H9 (cell line): ENCODE data around the gene F10. TPM values are rescaled to one million over a fixed set of nuclear protein-coding genes. Genes with fewer than 3 reads are reported as not detected.

ENCODE experiments used
- DNase-seq: peaks from one replicate; pipeline ENCODE4 v3.0.0-alpha.2; 2017
- H2AFZ ChIP-seq: one replicate; pipeline ENCODE4 v1.6.1; 2013; ENCODE audit warnings: mild to moderate bottlenecking, low read length, control low read depth, moderate library complexity
- H2AK5ac ChIP-seq: 2 replicates; pipeline ENCODE4 v1.6.1; 2013; ENCODE audit warnings: low read length, control low read depth, mixed read lengths; ENCODE audit not compliant: insufficient read length
- H2BK120ac ChIP-seq: one replicate; pipeline ENCODE4 v1.6.1; 2013; ENCODE audit warnings: low read depth, mild to moderate bottlenecking, low read length, control low read depth, inconsistent platforms; ENCODE audit not compliant: poor library complexity, severe bottlenecking
- H2BK12ac ChIP-seq: 2 replicates; pipeline ENCODE4 v1.6.1; 2013; ENCODE audit warnings: low read length, control low read depth, mixed read lengths, low read depth; ENCODE audit not compliant: insufficient read length
- H2BK15ac ChIP-seq: 2 replicates; pipeline ENCODE4 v1.6.1; 2013; ENCODE audit warnings: low read depth, low read length, control low read depth
- H2BK20ac ChIP-seq: one replicate; pipeline ENCODE4 v1.6.1; 2013; ENCODE audit warnings: low read depth, mild to moderate bottlenecking, low read length, control low read depth, inconsistent platforms; ENCODE audit not compliant: poor library complexity, severe bottlenecking
- H2BK5ac ChIP-seq: 2 replicates; pipeline ENCODE4 v1.6.1; 2013; ENCODE audit warnings: low read length, control low read depth, mixed read lengths; ENCODE audit not compliant: insufficient read length
- H3K14ac ChIP-seq: 2 replicates; pipeline ENCODE4 v1.6.1; 2013; ENCODE audit warnings: low read length, control low read depth; ENCODE audit not compliant: insufficient read depth
- H3K18ac ChIP-seq: 2 replicates; pipeline ENCODE4 v1.6.1; 2013; ENCODE audit warnings: low read depth, mild to moderate bottlenecking, mixed read lengths, low read length, control low read depth; ENCODE audit not compliant: insufficient read length
- H3K23ac ChIP-seq: 2 replicates; pipeline ENCODE4 v1.6.1; 2013; ENCODE audit warnings: low read length, control low read depth, mixed read lengths, low read depth; ENCODE audit not compliant: insufficient read length
- H3K23me2 ChIP-seq: 2 replicates; pipeline ENCODE4 v1.6.1; 2013; ENCODE audit warnings: low read depth, mild to moderate bottlenecking, mixed read lengths, low read length, control low read depth; ENCODE audit not compliant: insufficient read length, poor library complexity, severe bottlenecking
- H3K27ac ChIP-seq: 2 replicates; pipeline ENCODE4 v1.5.1; 2013; ENCODE audit warnings: low read length, control low read depth, mixed read lengths, low read depth; ENCODE audit not compliant: insufficient read length
- H3K27me3 ChIP-seq: 2 replicates; pipeline ENCODE4 v1.6.1; 2013; ENCODE audit warnings: low read length, control low read depth, inconsistent platforms; ENCODE audit not compliant: insufficient read depth
- H3K4ac ChIP-seq: 2 replicates; pipeline ENCODE4 v1.6.1; 2013; ENCODE audit warnings: low read depth, mild to moderate bottlenecking, control low read depth, inconsistent platforms, low read length, moderate library complexity
- H3K4me1 ChIP-seq: 2 replicates; pipeline ENCODE4 v1.6.1; 2013; ENCODE audit warnings: low read length, control low read depth, inconsistent platforms; ENCODE audit not compliant: insufficient read depth
- H3K4me2 ChIP-seq: 2 replicates; pipeline ENCODE4 v1.6.1; 2013; ENCODE audit warnings: low read length, control low read depth, mixed read lengths; ENCODE audit not compliant: insufficient read length, insufficient read depth
- H3K56ac ChIP-seq: 2 replicates; pipeline ENCODE4 v1.6.1; 2013; ENCODE audit warnings: low read depth, mild to moderate bottlenecking, mixed read lengths, low read length, control low read depth; ENCODE audit not compliant: insufficient read length
- H3K79me1 ChIP-seq: 2 replicates; pipeline ENCODE4 v1.6.1; 2013; ENCODE audit warnings: low read depth, mild to moderate bottlenecking, moderate library complexity, low read length, control low read depth, inconsistent platforms; ENCODE audit not compliant: insufficient read depth, poor library complexity, severe bottlenecking
- H3K79me2 ChIP-seq: 2 replicates; pipeline ENCODE4 v1.6.1; 2013; ENCODE audit warnings: low read length, control low read depth, inconsistent platforms; ENCODE audit not compliant: insufficient read depth
- H3K9ac ChIP-seq: 2 replicates; pipeline ENCODE4 v1.6.1; 2013; ENCODE audit warnings: low read length, control low read depth, mixed read lengths; ENCODE audit not compliant: insufficient read length; ENCODE audit errors: extremely low read depth
- H3K9me3 ChIP-seq: one replicate; pipeline ENCODE4 v1.6.1; 2013; ENCODE audit warnings: low read depth, low read length, inconsistent platforms; ENCODE audit not compliant: control insufficient read depth
- H3T11ph ChIP-seq: one replicate; pipeline ENCODE4 v1.6.1; 2013; ENCODE audit warnings: mild to moderate bottlenecking, low read length, control low read depth, inconsistent platforms
- H4K20me1 ChIP-seq: one replicate; pipeline ENCODE4 v1.6.1; 2013; ENCODE audit not compliant: control insufficient read depth, insufficient read length, insufficient read depth
- H4K5ac ChIP-seq: 2 replicates; pipeline ENCODE4 v1.6.1; 2013; ENCODE audit warnings: low read depth, mild to moderate bottlenecking, mixed read lengths, low read length, control low read depth; ENCODE audit not compliant: insufficient read length
- H4K8ac ChIP-seq: replicated peaks from 2 replicates; pipeline ENCODE4 v1.6.1; 2013; ENCODE audit warnings: low read length, control low read depth, mixed read lengths, low read depth; ENCODE audit not compliant: insufficient read length
- H4K91ac ChIP-seq: 2 replicates; pipeline ENCODE4 v1.6.1; 2013; ENCODE audit warnings: low read depth, mild to moderate bottlenecking, moderate library complexity, mixed read lengths, low read length, control low read depth; ENCODE audit not compliant: insufficient read length
- H3K27ac Mint-ChIP-seq, 3 experiments: 2 replicates in 2 of 3; 3 replicates in 1 of 3; pipeline ENCODE4 v1.8.0; 2020 to 2021; ENCODE audit warnings: mixed read lengths in 3 of 3, mild to moderate bottlenecking in 1 of 3, moderate library complexity in 1 of 3
- H3K27me3 Mint-ChIP-seq: 2 replicates; pipeline ENCODE4 v1.8.0; 2021; ENCODE audit warnings: low read depth, mild to moderate bottlenecking, moderate library complexity, mixed read lengths
- H3K36me3 Mint-ChIP-seq, 3 experiments: 2 replicates in 2 of 3; 3 replicates in 1 of 3; pipeline ENCODE4 v1.8.0; 2020 to 2021; ENCODE audit warnings: low read depth in 3 of 3, mixed read lengths in 3 of 3; ENCODE audit not compliant: insufficient read depth in 1 of 3
- H3K4me1 Mint-ChIP-seq, 2 experiments: 2 replicates each; pipeline ENCODE4 v1.8.0; 2020; ENCODE audit warnings: mixed read lengths in 2 of 2
- H3K4me3 Mint-ChIP-seq, 2 experiments: 2 replicates in 1 of 2; 3 replicates in 1 of 2; pipeline ENCODE4 v1.8.0; 2020 to 2021; ENCODE audit warnings: mild to moderate bottlenecking in 2 of 2, mixed read lengths in 2 of 2, moderate library complexity in 1 of 2
- H3K9me3 Mint-ChIP-seq, 2 experiments: 2 replicates in 1 of 2; 3 replicates in 1 of 2; pipeline ENCODE4 v1.8.0; 2020; ENCODE audit warnings: mild to moderate bottlenecking in 2 of 2, mixed read lengths in 2 of 2, moderate library complexity in 1 of 2
- WGBS: extraction: QIAGEN DNeasy Blood & Tissue Kit; methylation state at CpG from one replicate; pipeline ENCODE4 v1.1.7; 2013; ENCODE audit warnings: missing lambda C conversion rate, low lambda C conversion rate, mixed read lengths; ENCODE audit not compliant: insufficient read length; ENCODE audit errors: extremely low coverage; 5-methylcytosine and 5-hydroxymethylcytosine counted together
- total RNA-seq: library from RNA; stranded (reverse); gene quantifications from 2 replicates; pipeline ENCODE4 v1.2.1, GENCODE V29; 2021
- TF ChIP-seq, protein P1 (sequence below): fragments of 200-600 bp; sonication (generic); conservative IDR thresholded peaks from 3 replicates; pipeline ENCODE4 v1.8.0; 2021; ENCODE audit warnings: antibody characterized with exemption, mild to moderate bottlenecking

F10 gene
- total RNA-seq, 1 experiment from 2014 or later, result 1.7 TPM

DNA sequence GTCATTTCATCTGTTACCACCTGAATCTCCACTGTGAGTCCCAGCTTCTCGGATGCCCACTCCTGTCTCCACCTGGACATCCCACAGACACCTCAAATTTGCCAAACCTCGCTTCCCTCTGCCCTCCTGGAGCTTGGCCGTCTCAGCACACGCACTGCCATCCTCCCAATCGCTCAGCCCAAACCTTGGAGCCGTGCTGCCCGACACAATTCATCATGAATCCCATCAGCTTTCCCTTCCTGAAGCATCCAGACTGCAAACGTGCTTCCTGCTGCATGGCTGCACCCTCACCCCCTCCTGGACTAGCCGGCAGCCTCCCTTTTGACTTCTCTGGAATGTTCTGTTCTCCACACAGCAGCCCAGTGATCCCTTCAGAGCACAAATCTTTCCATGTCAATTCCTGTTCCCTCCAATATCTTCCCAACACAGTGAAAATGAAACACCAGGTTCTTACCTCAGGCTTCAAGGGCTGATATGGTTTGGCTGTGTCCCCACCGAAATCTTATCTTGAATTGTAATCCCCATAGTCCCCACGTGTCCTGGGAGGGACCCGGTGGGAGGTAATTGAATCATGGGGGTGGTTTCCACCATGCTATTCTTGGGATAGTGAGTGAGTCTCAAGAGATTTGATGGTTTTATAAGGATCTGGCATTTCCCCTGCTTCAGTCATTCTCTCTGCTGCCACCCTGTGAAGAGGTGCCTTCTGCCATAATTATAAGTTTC lies 34.8 kb downstream of the F10 start:
- H3K9me3 ChIP-seq, result no peaks in the 10 kb centered on the region
- no peak overlapping the region for H2BK120ac ChIP-seq
- Mint-ChIP-seq H3K4me1 (peaks cover 41 to 45% of the 10 kb centered on the region in 2 experiments), H3K36me3 (peaks cover 0 to 4% (median 0%) of the 10 kb centered on the region in 3 experiments; a peak in 1 of 7 replicates), H3K27me3 (peaks cover 32% of the 10 kb centered on the region), H3K27ac (no peak overlapping the region), H3K9me3 (peaks cover 0 to 4% of the 10 kb centered on the region in 2 experiments; a peak in 2 of 5 replicates), H3K4me3 (no peak overlapping the region; a peak in 1 of 5 replicates)
- no peak overlapping the region for H3K4ac ChIP-seq
- H3T11ph ChIP-seq, result no peak overlapping the region
- no peak overlapping the region for H2AK5ac ChIP-seq
- no peak overlapping the region for H3K27ac ChIP-seq
- no peaks in the 10 kb centered on the region; the same call in 1 of the 2 replicates for H3K27me3 ChIP-seq
- H3K23me2 ChIP-seq, result peaks cover 12% of the 10 kb centered on the region
- H4K91ac ChIP-seq, result no peak overlapping the region
- no peak overlapping the region for H2AFZ ChIP-seq
- H4K20me1 ChIP-seq, result no peaks in the 10 kb centered on the region
- H3K14ac ChIP-seq, result no peak overlapping the region
- H3K79me1 ChIP-seq, result no peaks in the 10 kb centered on the region
- no peak overlapping the region for H4K5ac ChIP-seq
- H3K56ac ChIP-seq, result no peak overlapping the region
- no peak overlapping the region for H3K9ac ChIP-seq
- H2BK12ac ChIP-seq, result no peak overlapping the region
- H2BK5ac ChIP-seq, result no peak overlapping the region
- no peak overlapping the region for H2BK20ac ChIP-seq
- no peaks in the 10 kb centered on the region; the same call in 1 of the 2 replicates for H3K4me1 ChIP-seq
- no CpG with 5 or more reads among the region's 12 CpGs for WGBS
- H3K79me2 ChIP-seq, result no peaks in the 10 kb centered on the region
- no peak overlapping the region for H3K23ac ChIP-seq
- TF ChIP-seq, protein P1, sequence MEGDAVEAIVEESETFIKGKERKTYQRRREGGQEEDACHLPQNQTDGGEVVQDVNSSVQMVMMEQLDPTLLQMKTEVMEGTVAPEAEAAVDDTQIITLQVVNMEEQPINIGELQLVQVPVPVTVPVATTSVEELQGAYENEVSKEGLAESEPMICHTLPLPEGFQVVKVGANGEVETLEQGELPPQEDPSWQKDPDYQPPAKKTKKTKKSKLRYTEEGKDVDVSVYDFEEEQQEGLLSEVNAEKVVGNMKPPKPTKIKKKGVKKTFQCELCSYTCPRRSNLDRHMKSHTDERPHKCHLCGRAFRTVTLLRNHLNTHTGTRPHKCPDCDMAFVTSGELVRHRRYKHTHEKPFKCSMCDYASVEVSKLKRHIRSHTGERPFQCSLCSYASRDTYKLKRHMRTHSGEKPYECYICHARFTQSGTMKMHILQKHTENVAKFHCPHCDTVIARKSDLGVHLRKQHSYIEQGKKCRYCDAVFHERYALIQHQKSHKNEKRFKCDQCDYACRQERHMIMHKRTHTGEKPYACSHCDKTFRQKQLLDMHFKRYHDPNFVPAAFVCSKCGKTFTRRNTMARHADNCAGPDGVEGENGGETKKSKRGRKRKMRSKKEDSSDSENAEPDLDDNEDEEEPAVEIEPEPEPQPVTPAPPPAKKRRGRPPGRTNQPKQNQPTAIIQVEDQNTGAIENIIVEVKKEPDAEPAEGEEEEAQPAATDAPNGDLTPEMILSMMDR, result no peak
- H2BK15ac ChIP-seq, result no peak overlapping the region
- H3K18ac ChIP-seq, result no peak overlapping the region
- H4K8ac ChIP-seq, result no peak overlapping the region
- peak; percentile 20 for DNase-seq
- no peak overlapping the region for H3K4me2 ChIP-seq
